ENCODE measurements around the gene TRIM5. TPM values are rescaled to one million over a fixed set of nuclear protein-coding genes. Genes with fewer than 3 reads are reported as not detected.

The TRIM5 gene
- total and polyA plus RNA-seq, 2 donors (not counting 3 experiments of a cell fraction or from before 2014, with no cell fraction given): 54.5 to 57.3 TPM

- peak overlapping the region; percentile 98 for H3K27ac ChIP-seq (ENCODE audit: insufficient read depth, low read depth, low read length)
- H3K9ac ChIP-seq (replicated peaks; ENCODE audit: extremely low read depth, insufficient read depth, low read length): peak overlapping the region; percentile 98
- ChIA-PET CTCF (interaction anchor here (1.0 to 2.4 kb wide), 5 partner anchors 9 to 215 kb away, joined by 3 to 13 read pairs (median 6); no protein-coding TSS in a partner anchor), POLR2A (no interaction called here)
- DNase-seq (ENCODE audit: low read depth, low spot score) (peak; percentile 72), FAIRE-seq (peak; percentile 56)
- H3K4me3 ChIP-seq (replicated peaks in 1 of 3; ENCODE audit: insufficient read depth in 1 of 3, low read depth in 1 of 3, low read length in 3 of 3): peak overlapping the region; percentile 34 to 97 (median 95)
- no peaks in the 10 kb centered on the region for H3K9me1 ChIP-seq (replicated peaks; ENCODE audit: control insufficient read depth, extremely low read depth, insufficient read depth, low read length)
- H3K4me1 ChIP-seq (ENCODE audit: control insufficient read depth, extremely low read depth, insufficient read depth, low read length): peaks cover 28% of the 10 kb centered on the region
- H3K79me2 ChIP-seq (ENCODE audit: control insufficient read depth, insufficient read depth, low read length): peaks cover 15% of the 10 kb centered on the region
- no TSS peak for BruUV-seq (replicated peaks)
- intact Hi-C loops (cut with micrococcal nuclease): no loop called here
- H3K27me3 ChIP-seq (ENCODE audit: control insufficient read depth in 2 of 2, insufficient read depth in 2 of 2, low read length in 2 of 2): no peaks in the 10 kb centered on the region
- peak overlapping the region; percentile 79 for H2AFZ ChIP-seq (ENCODE audit: low read depth, low read length)
- H3K9me3 ChIP-seq (replicated peaks; ENCODE audit: control insufficient read depth, insufficient read depth, low read length): no peaks in the 10 kb centered on the region
- H3K36me3 ChIP-seq (ENCODE audit: control insufficient read depth in 2 of 2, extremely low read depth in 1 of 2, insufficient read depth in 2 of 2, low read length in 2 of 2): no peaks in the 10 kb centered on the region
- H3K4me2 ChIP-seq (ENCODE audit: insufficient read depth, low read length): peak overlapping the region; percentile 97
- no peaks in the 10 kb centered on the region for H4K20me1 ChIP-seq (replicated peaks; ENCODE audit: control insufficient read depth, extremely low read depth, insufficient read depth, low read length)
- dilution Hi-C loops (cut with MboI; ENCODE audit: extremely low pct_ligation_motif_present, low sequenced_read_pairs): no loop called here
- TF ChIP-seq JUN (IDR thresholded peaks at IDR 0.05; ENCODE audit: borderline replicate concordance, insufficient read depth, insufficient read length, low read depth) (no peak), EZH2 (IDR thresholded peaks at IDR 0.05; ENCODE audit: borderline replicate concordance, low read depth, low read length, severe bottlenecking) (no peak), GATA2 (IDR thresholded peaks at IDR 0.05; ENCODE audit: insufficient read depth, insufficient read length, low read depth, low read length) (no peak), CTCF (IDR thresholded peaks at IDR 0.05; ENCODE audit: extremely low read depth in 1 of 2, insufficient read depth in 1 of 2, low read depth in 1 of 2, low read length in 2 of 2) (no peak), MAX (IDR thresholded peaks at IDR 0.05; ENCODE audit: insufficient read depth, insufficient read length) (no peak), FOS (IDR thresholded peaks at IDR 0.05; ENCODE audit: borderline replicate concordance, insufficient read depth, low read length) (no peak), MYC (IDR thresholded peaks at IDR 0.05; ENCODE audit: low read depth, low read length) (no peak), POLR2A (IDR thresholded peaks at IDR 0.05; ENCODE audit: low read depth, low read length) (no peak), POLR2AphosphoS5 (IDR thresholded peaks at IDR 0.05; ENCODE audit: insufficient read depth, low read depth, low read length) (no peak)
Observed at GRCh38 chr11:5690736-5691135, 5.9 kb upstream of the TRIM5 start.
